Astrocyte of the hippocampus (primary cell): ENCODE measurements around the gene ADCK1.
"Not testable (repeated sequence)": the region's sequence is repeated elsewhere in the genome, so short reads cannot be mapped to it uniquely, and the experiment has no call there.

ENCODE experiments used
- DNase-seq: peaks from one replicate; pipeline ENCODE4 v3.0.0; 2011; ENCODE audit warnings: low read depth, low spot score

The ADCK1 gene

DNA sequence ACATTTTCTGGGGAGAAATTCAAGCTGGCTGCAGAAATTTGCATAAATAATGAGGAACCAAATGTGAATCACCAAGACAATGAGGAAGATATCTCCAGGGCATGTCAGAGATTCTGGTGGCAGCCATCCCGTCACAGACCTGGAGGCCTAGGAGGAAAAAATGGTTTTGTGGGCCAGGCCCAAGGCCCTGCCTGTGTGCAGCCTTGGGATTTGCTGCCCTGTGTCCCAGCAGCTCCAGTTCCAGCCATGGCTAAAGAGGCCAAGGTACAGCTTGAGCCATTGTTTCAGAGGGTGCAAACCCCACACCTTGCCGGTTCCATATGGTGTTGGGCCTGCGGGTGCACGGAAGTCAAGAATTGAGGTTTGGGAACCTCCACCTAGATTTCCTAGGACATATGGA is 147.5 kb downstream of the ADCK1 start:
- DNase-seq: no peak

DNA sequence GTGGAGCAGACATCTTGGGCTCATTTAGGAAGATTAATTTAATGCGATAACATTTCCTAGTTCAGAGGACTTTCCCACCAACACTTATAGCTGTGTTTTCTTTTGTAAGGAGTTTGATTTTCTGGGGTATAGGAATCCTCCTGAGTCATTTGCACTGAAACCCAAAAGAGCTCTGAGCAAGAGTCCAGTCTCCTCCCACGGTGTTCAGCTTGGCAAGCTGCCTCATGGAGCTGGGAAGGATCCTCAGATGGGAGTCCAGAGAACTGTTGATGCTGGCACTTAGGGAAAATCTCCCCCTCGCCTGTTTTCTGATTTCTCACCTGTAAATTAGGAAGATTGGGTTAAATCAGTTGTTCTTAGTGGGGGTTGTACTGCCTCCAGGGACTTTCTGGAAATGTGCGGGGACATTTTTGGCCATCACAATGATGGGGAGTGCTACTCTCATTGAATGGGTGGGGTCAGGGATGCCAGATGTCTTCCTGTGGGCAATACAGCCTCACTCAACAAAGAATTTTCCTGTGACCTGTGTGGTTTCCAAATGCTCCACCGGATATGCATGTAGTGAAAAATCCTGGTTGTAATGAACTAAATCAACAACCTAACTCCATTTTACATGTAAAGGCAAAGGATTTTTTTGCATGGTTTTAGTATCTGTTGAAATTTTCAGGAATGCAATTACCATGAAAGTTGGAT is 150.6 kb downstream of the ADCK1 start:
- peak; percentile 39 for DNase-seq

DNA sequence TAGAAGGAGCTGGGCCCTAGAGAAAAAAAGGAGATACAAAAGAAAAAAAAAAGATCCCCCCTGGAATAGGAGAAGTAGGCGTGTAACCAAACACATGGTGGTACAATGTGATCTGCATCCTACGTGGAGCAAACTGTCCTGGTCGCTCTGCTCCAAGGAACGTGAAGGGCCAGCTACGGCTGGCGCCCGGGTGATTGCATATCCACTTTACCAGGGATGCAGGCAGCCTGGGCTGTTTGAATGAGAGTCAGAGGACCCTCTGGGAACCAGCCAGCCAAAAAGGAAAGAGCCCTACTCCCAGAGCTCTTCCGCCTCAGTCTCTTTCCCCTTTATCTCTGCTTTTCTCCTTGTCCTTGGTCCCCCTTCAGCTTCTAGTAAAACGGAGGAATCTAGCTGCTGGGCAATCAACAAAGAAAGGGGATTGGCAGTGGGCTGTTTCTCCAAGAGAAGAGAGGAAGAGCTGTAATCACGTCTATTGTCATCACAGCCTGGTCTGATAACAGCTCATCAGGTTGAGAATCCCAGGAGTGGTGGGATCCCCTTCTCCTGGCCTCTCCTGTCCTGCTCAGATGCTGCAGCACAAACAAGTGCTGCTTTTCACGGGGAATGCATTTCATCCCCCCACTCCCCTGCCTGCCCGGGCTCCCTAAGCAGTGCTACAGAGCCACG is 156.0 kb downstream of the ADCK1 start:
- DNase-seq: no peak

DNA sequence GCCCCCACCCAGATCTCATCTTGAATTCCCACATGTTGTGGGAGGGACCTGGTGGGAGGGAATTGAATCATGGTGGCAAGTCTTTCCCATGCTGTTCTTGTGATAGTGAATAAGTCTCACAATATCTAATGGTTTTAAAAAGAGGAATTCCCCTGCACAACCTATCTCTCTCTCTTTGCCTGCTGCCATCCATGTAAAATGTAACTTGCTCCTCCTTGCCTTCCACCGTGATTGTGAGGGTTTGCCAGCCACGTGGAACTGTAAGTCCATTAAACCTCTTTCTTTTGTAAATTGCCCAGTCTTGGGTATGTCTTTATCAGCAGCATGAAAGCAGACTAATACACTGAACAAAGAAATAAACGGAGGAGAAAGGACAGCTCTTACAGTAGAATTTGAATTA is 159.8 kb downstream of the ADCK1 start:
- not testable (repeated sequence) for DNase-seq

- DNase-seq: no peak
These were observed 162.1 kb downstream of the ADCK1 start for GRCh38 chr14:77961847-77962580.

DNA sequence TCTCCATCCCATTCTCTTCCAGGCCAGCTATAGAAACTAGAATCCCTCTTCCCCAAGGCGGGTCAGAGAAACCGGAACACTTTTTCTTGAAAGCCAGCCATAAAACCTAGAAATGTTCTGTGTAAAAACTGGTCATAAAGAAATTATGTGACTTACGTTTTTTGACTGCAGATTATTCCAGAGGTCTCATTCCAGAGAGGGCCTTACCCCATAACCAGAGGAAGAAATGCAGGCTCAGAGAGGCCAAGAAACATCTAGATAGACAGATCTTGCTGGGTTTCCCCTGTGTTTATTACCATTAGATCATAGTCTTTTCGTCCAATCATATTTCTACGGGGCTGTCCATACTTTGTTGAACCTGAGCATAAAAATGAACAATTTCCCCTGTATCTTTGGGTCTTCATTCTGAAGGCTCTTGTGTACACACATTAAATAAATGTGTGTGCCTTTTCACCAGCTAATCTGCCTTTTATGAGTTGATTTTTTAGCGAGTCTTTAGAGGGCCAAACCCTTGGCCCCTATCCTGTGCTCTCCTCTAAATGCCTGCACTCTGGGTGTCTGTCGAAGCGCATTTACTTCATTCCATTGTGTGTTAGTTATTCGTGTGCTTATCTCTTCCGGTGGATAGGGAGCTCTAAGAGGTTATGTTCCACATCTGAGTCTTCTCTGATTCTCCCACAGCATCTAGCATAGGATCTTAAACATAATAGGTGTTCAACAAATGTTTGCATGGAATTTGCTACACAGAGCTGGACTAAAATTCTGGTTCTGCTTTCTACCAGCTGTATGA is 163.0 kb downstream of the ADCK1 start:
- no peak for DNase-seq

DNA sequence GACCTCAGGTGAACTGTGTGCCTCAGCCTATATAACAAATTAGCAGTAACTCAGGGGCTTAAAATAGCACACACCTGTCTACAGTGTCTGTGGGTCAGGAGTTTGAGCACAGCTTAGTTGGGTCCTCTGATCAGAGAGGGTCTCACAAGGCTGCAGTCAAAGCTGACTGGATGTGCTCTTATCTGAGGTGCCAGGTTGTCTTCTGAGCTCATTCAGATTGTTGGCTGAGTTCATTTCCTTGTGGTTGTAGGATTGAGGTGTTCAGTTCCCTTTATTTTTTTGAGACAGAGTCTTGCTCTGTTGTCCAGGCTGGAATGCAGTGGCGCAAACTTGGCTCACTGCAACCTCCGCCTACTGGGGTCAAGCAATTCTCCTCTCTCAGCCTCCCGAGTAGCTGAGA is 164.7 kb downstream of the ADCK1 start:
- DNase-seq: no peak

- no peak for DNase-seq
These were observed 165.1 kb downstream of the ADCK1 start for GRCh38 chr14:77965050-77965449.

DNA sequence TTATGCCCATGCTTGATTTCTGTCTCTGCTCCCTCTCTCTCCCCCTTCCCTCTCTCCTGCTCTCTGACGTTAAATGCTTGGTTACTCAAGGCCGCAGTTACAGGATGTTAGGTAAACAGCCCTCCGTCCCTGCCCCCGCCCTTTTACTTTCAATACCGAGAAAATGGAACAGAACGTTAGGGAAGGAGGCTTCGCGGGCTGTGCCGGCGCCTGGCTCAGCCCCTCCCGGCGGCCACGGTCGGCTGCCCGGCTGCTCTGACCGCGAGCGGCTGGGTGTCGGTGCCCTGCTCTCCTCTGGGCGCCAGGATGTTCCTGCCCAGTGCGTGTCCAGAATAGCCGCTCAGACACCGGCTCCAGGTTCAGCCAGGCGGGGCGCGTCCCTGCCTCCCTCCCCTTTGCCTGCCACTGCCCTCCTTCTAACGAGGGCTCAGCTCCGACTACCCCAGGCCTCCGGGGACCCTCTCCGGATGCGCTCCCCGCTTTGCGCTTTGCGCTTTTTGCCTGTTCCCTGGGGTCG is 166.1 kb downstream of the ADCK1 start:
- peak; percentile 69 for DNase-seq

DNA sequence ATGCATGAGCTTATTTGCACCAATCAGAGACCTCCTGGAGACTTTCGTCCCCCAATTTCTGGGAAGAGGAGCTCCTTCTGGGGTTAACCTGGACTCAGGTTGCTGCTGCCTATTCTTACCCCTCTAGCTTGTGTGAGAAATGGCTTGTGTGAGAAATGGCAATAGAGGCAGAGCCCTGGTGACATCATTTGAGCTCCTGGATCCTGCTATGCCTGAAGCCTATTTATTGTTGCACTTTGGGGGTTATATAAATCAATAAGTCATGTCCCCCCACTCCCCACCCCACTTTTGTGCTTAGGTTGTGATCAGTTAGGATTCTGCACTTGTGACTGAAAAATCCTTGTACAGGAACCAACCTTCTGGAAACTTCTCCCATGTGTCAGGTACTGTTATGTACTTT is 167.2 kb downstream of the ADCK1 start:
- DNase-seq: no peak

DNA sequence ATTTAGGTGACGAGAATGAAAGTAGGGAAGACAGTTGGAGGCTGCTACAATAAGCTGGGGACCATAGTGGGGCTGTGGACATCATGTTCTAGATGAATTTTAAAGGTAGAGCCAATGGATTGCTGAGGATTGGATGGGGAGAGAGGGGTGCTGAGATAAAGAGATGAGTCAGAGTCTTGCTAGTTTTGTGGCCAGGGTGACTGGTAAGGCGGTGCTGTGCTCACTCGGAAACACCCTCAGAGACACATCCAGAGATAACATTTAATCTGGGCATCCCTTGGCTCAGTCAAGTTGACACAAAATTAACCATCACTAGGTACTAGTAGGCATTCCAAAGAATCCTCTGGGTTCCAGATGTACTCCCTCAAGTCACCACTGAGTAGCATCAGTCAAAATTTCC is 170.7 kb downstream of the ADCK1 start:
- DNase-seq: no peak

- no peak for DNase-seq
These were observed 173.3 kb downstream of the ADCK1 start for GRCh38 chr14:77973246-77973645.

GRCh38 chr14:77976591-77976990 is 176.7 kb downstream of the ADCK1 start:
- no peak for DNase-seq

DNA sequence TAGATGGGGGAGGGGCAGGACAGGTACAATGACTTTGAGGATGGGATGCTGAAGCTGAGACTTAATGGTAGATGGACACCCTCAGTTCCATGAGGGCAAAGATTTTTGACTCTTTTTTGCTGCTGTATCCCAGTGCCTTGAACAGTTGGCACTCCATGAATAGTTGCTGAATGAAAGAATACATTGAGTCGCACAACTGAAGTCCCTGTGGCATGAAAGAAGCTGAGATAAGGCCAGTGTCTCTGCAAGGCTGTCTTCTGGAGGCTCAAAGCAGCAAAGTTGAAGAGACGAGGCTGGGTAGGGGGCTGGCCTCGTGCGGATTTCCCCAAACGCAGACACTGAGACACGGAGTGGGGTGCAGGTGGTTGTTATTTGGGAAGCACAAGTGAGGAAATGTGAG is 179.3 kb downstream of the ADCK1 start:
- DNase-seq: no peak

- peak; percentile 65 for DNase-seq
These were observed 179.9 kb downstream of the ADCK1 start for GRCh38 chr14:77979666-77980351.

GRCh38 chr14:77980475-77981321 is 180.8 kb downstream of the ADCK1 start:
- peak; percentile 29 for DNase-seq
